CD4-positive, alpha-beta T cell treated with Interleukin-17A for 4 hours (primary cell): ENCODE measurements around the gene GLA.
A peak's percentile ranks its signal among the peaks of the same experiment; 100 is the strongest.

Source experiments
- DNase-seq: peaks from one replicate; pipeline ENCODE4 v3.0.0-alpha.2; 2020; ENCODE audit warnings: mixed read lengths

GLA gene

GRCh38 chrX:101395789-101396188 lies 11.9 kb downstream of the GLA start:
- DNase-seq = no peak

- DNase-seq = no peak
These were observed 13.4 kb downstream of the GLA start for GRCh38 chrX:101394372-101394771.

GRCh38 chrX:101393530-101394305 lies 14.0 kb downstream of the GLA start:
- no peak for DNase-seq

- DNase-seq = no peak
These were observed 15.9 kb downstream of the GLA start for GRCh38 chrX:101391831-101392230.

- peak; percentile 81 for DNase-seq
These were observed 16.8 kb downstream of the GLA start, which contains the start of gene RPL36A for GRCh38 chrX:101390664-101391525. TSS of gene RPL36A (plus strand) at chrX:101391011. CDS start at chrX:101391044, 33 bp downstream.

- no peak for DNase-seq
These were observed 19.1 kb downstream of the GLA start for GRCh38 chrX:101388604-101389003.

- no peak for DNase-seq
These were observed 21.2 kb downstream of the GLA start for GRCh38 chrX:101386542-101386885.

- no peak for DNase-seq
These were observed 21.8 kb downstream of the GLA start, which contains the start of gene BTK for GRCh38 chrX:101385795-101386541. TSS of gene BTK (minus strand) at chrX:101386191. CDS start at chrX:101375284, 10,907 bp downstream.

- no peak for DNase-seq
These were observed 22.6 kb downstream of the GLA start for GRCh38 chrX:101385026-101385684.

- no peak for DNase-seq
These were observed 24.0 kb downstream of the GLA start for GRCh38 chrX:101383679-101384205.

GRCh38 chrX:101377547-101377946 lies 30.2 kb downstream of the GLA start:
- DNase-seq = no peak

GRCh38 chrX:101370888-101371504 lies 36.7 kb downstream of the GLA start:
- DNase-seq = no peak

- DNase-seq = no peak
These were observed 38.0 kb downstream of the GLA start for GRCh38 chrX:101369687-101370086.

- DNase-seq = no peak
These were observed 38.9 kb downstream of the GLA start for GRCh38 chrX:101368800-101369199.

- no peak for DNase-seq
These were observed 42.4 kb downstream of the GLA start for GRCh38 chrX:101365301-101365795.

GRCh38 chrX:101362757-101363156 lies 45.0 kb downstream of the GLA start:
- no peak for DNase-seq

GRCh38 chrX:101362116-101362515 lies 45.6 kb downstream of the GLA start:
- no peak for DNase-seq

- no peak for DNase-seq
These were observed 47.3 kb downstream of the GLA start for GRCh38 chrX:101360390-101360789.

- no peak for DNase-seq
These were observed 47.8 kb downstream of the GLA start for GRCh38 chrX:101359966-101360365.

GRCh38 chrX:101357166-101357795 lies 50.4 kb downstream of the GLA start:
- DNase-seq = no peak

GRCh38 chrX:101349193-101349562 lies 58.5 kb downstream of the GLA start:
- no peak for DNase-seq
